Panc1 (cell line): Measurements from ENCODE around the gene ZNF446. TPM values are rescaled to one million over a fixed set of nuclear protein-coding genes. Genes with fewer than 3 reads are reported as not detected.
"Not testable (repeated sequence)": the region's sequence is repeated elsewhere in the genome, so short reads cannot be mapped to it uniquely, and the experiment has no call there.

Source experiments
- ATAC-seq: fragments of 200-7000 bp; cut with Tn5 transposase; 2 replicates; pipeline ENCODE4 v1.9.1; 2020; ENCODE audit warnings: mild to moderate bottlenecking, moderate library complexity
- BruUV-seq: library from RNA; stranded (reverse); fragments of 400-500 nt; replicated peaks from 2 replicates; lab custom pipeline; 2021; lab: Mats Ljungman, UMichigan
- CTCF ChIA-PET: fragments of 300-600 bp; sonication (Branson Sonifier 250); formaldehyde crosslinking; loops from one replicate; lab custom pipeline; 2022; ENCODE audit warnings: antibody characterized with exemption; lab: Charles Lee
- POLR2A ChIA-PET: fragments of 300-600 bp; sonication (Branson Sonifier 250); formaldehyde crosslinking; loops from one replicate; lab custom pipeline; 2022; ENCODE audit warnings: antibody characterized with exemption; lab: Charles Lee
- DNase-seq: peaks from one replicate; pipeline ENCODE4 v3.0.0-alpha.2; 2010; ENCODE audit warnings: low read depth, low spot score
- H3K27ac ChIP-seq: 2 replicates; pipeline ENCODE4 v1.5.1; 2011; ENCODE audit warnings: mild to moderate bottlenecking, low read length, inconsistent platforms
- H3K27me3 ChIP-seq: fragments of 200-500 bp; sonication (Bioruptor generic); 2 replicates; pipeline ENCODE4 v1.6.0; 2014; ENCODE audit warnings: low read length, inconsistent platforms; ENCODE audit not compliant: control insufficient read depth, insufficient read depth
- H3K36me3 ChIP-seq: fragments of 200-500 bp; sonication (Bioruptor generic); 2 replicates; pipeline ENCODE4 v1.5.1; 2014; ENCODE audit warnings: inconsistent platforms, mild to moderate bottlenecking, low read length, moderate library complexity; ENCODE audit not compliant: control insufficient read depth, insufficient read depth
- H3K4me1 ChIP-seq: 2 replicates; pipeline ENCODE4 v1.5.1; 2011; ENCODE audit warnings: inconsistent platforms, mild to moderate bottlenecking, low read length, moderate library complexity; ENCODE audit not compliant: control insufficient read depth, insufficient read depth
- H3K4me3 ChIP-seq, 2 experiments: 2 replicates each; pipeline ENCODE4 v1.5.1; 2011 to 2012; ENCODE audit warnings: low read depth in 2 of 2, low read length in 2 of 2, mild to moderate bottlenecking in 2 of 2, inconsistent platforms in 1 of 2, moderate library complexity in 1 of 2
- H3K9me3 ChIP-seq: fragments of 200-500 bp; sonication (Bioruptor generic); 2 replicates; pipeline ENCODE4 v1.5.1; 2014; ENCODE audit warnings: low read depth, mild to moderate bottlenecking, inconsistent platforms, low read length, moderate library complexity; ENCODE audit not compliant: control insufficient read depth, insufficient read depth
- CTCF ChIP-seq: fragments of 450-650 bp; IDR thresholded peaks from 2 replicates; pipeline ENCODE4 v1.5.1; 2017; ENCODE audit warnings: mild to moderate bottlenecking
- POLR2AphosphoS5 ChIP-seq: IDR thresholded peaks from 2 replicates; pipeline ENCODE4 v1.6.1; 2012; ENCODE audit warnings: mild to moderate bottlenecking, low read depth, low read length, moderate library complexity
- REST ChIP-seq, 2 experiments: IDR thresholded peaks; 2 replicates each; pipeline ENCODE4 v1.6.1; 2011 to 2012; ENCODE audit warnings: low read depth in 2 of 2, control low read depth in 1 of 2, low read length in 1 of 2, mild to moderate bottlenecking in 1 of 2, moderate library complexity in 1 of 2; ENCODE audit not compliant: insufficient read depth in 1 of 2
- SIN3A ChIP-seq: IDR thresholded peaks from 2 replicates; pipeline ENCODE4 v1.6.1; 2012; ENCODE audit warnings: low read depth, mild to moderate bottlenecking, low read length, moderate library complexity, borderline replicate concordance; ENCODE audit not compliant: insufficient read depth
- TCF7L2 ChIP-seq: IDR thresholded peaks from 2 replicates; pipeline ENCODE4 v1.6.1; 2011; ENCODE audit warnings: mild to moderate bottlenecking, low read depth, low read length, inconsistent platforms
- in situ Hi-C: cut with HindIII; loops from 2 replicates; pipeline ENCODE4 v1.10.0; 2016; ENCODE audit warnings: low sequenced_read_pairs, low pct_unique_long_range_greater_than_20kb
- intact Hi-C: fragments of 100-400 bp; cut with micrococcal nuclease; formaldehyde crosslinking; loops from one replicate; pipeline ENCODE4 v1.10.0; 2022; ENCODE audit not compliant: unreplicated experiment
- total RNA-seq: library from RNA; stranded (reverse); gene quantifications from one replicate; pipeline ENCODE4 v1.2.1, GENCODE V29; 2021; ENCODE audit not compliant: unreplicated experiment

ZNF446 gene
- total RNA-seq, 1 experiment from 2014 or later = 20.7 TPM

DNA sequence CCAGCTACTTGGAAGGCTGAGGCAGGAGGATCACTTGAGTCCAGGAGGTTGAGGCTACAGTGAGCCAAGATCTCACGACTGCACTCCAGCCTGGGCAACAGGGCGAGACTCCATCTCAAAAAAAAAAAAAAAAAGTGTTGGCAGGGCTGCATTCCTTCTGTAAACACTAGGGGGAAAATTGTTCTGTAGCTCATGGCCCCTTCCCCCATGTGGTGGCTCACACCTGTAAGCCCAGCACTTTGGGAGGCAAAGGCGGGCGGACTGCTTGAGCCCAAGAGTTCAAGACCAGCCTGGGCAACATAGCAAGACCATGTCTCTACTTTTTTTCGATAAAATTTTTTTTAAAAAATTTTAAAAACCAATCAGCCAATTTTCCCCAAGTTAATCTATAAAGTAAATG, 8.2 kb downstream of the ZNF446 start:
- in situ Hi-C loops = not testable (repeated sequence)

GRCh38 chr19:58491393-58491792, 15.2 kb downstream of the ZNF446 start:
- in situ Hi-C loops (no loop called here), intact Hi-C loops (no loop called here)
- no peaks in the 10 kb centered on the region for H3K36me3 ChIP-seq
- no peaks in the 10 kb centered on the region for H3K9me3 ChIP-seq
- ChIA-PET CTCF (no interaction called here), POLR2A (no interaction called here)
- BruUV-seq = TSS peak; percentile 59
- TF ChIP-seq POLR2AphosphoS5 (no peak), REST (IDR thresholded peaks at IDR 0.05; ENCODE audit: insufficient read depth in 1 of 2, low read depth in 2 of 2, low read length in 1 of 2) (no peak), CTCF (no peak), SIN3A (no peak), TCF7L2 (no peak)
- no peak overlapping the region for H3K4me3 ChIP-seq
- H3K27me3 ChIP-seq = no peaks in the 10 kb centered on the region
- ATAC-seq (no peak), DNase-seq (no peak)
- H3K27ac ChIP-seq = no peak overlapping the region
- H3K4me1 ChIP-seq = no peaks in the 10 kb centered on the region

More for the DNA sequence above, 8.2 kb downstream of the ZNF446 start:
- H3K4me1 ChIP-seq, H3K9me3 ChIP-seq, ATAC-seq, BruUV-seq, DNase-seq, H3K36me3 ChIP-seq, H3K27ac ChIP-seq, H3K4me3 ChIP-seq, intact Hi-C loops, H3K27me3 ChIP-seq: not testable (repeated sequence)
- POLR2A ChIA-PET = interaction anchor here (0.6 to 0.7 kb wide), 3 partner anchors 11 to 24 kb away, joined by 3 to 7 read pairs (median 6); no protein-coding TSS in a partner anchor
- CTCF ChIA-PET = interaction anchor here (0.7 kb wide), 1 partner anchor 67 kb away, joined by 4 read pairs; no protein-coding TSS in a partner anchor

- H3K4me1 ChIP-seq = no peaks in the 10 kb centered on the region
- TF ChIP-seq SIN3A (no peak), REST (IDR thresholded peaks at IDR 0.05; ENCODE audit: insufficient read depth in 1 of 2, low read depth in 2 of 2, low read length in 1 of 2) (no peak), CTCF (no peak), POLR2AphosphoS5 (no peak), TCF7L2 (no peak)
- no peaks in the 10 kb centered on the region for H3K36me3 ChIP-seq
- in situ Hi-C loops (no loop called here), intact Hi-C loops (no loop called here)
- ChIA-PET POLR2A (interaction anchor here (0.7 kb wide), 2 partner anchors 11 to 112 kb away, joined by 8 to 9 read pairs; no protein-coding TSS in a partner anchor), CTCF (no interaction called here)
- no peaks in the 10 kb centered on the region for H3K9me3 ChIP-seq
- H3K27ac ChIP-seq = no peak overlapping the region
- DNase-seq (no peak), ATAC-seq (no peak)
- no peaks in the 10 kb centered on the region for H3K27me3 ChIP-seq
- BruUV-seq = no TSS peak
- no peak overlapping the region for H3K4me3 ChIP-seq
Measured at GRCh38 chr19:58492265-58492664, 16.1 kb downstream of the ZNF446 start.
